ENCODE results near the gene UCN2. TPM values are rescaled to one million over a fixed set of nuclear protein-coding genes. Genes with fewer than 3 reads are reported as not detected.

UCN2 gene
- total RNA-seq, 4 donors from 2014 or later: 4.8 to 9.8 (median 6.2) TPM

DNA sequence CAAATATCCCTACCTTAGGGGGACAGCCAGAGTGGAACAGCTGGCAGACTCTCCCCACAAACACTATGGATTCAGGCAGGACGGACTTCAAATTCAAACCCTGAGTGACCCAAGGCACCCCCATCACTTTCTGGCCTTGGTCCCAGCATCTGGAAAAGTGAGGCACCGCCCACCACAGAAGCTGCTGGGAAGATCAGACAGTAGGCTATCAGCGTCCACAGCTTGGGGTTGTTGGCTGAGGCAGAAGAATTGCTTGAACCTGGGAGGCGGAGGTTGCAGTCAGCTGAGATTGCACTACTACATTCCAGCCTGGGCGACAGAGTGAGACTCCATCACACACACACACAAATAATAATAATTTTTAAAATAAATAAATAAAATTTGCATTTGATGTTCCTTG lies 15.5 kb downstream of the UCN2 start:
- 73 to 85% methylated on average over 5 of the region's 5 CpGs for WGBS, 2 donors
- intact Hi-C loops (cut with DNase I; ENCODE audit: low total_unique reads): loop anchor here (10.0 kb wide), 1 partner anchor 83 kb away; a partner anchor contains a TSS
- no peak overlapping the region for H3K4me3 ChIP-seq (ENCODE audit: low read depth, poor library complexity, severe bottlenecking)
- TF ChIP-seq POLR2A (IDR thresholded peaks at IDR 0.05) (no peak), CTCF (IDR thresholded peaks at IDR 0.05) (no peak)
- no peak for DNase-seq (ENCODE audit: low spot score in 2 of 2)

DNA sequence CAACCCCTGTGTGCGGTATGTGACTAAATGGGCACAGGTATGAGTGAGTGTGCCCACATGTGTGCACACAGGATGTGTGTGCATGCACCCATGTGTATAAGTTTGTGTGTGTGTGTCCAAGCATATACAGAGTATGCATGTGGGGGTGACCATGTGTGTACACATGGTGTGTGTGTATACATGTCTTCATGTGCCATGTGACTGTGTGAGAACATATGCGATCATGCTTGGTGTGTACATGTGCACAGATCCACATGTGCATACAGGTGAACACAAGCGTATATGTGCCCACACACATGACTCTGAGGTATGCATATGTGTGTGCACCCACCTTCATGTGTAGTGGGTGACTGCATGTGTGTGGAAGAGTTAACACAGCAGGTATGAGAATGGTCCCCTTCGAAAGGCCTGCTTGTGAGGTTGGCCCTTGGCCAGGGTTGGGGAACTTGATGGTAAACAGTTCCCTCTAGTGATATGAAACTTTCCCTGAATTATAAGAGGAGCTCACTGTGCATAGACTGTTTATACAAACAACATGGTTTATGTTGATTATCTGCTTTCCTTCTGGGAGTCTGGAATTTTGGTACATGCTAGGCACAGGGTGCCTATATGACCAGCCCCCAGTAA lies 17.3 kb downstream of the UCN2 start:
- no peak overlapping the region for H3K4me3 ChIP-seq (ENCODE audit: low read depth, poor library complexity, severe bottlenecking)
- TF ChIP-seq POLR2A (IDR thresholded peaks at IDR 0.05) (no peak), CTCF (IDR thresholded peaks at IDR 0.05) (no peak)
- intact Hi-C loops (cut with DNase I; ENCODE audit: low total_unique reads): loop anchor here (1.0 to 10.0 kb wide), 2 partner anchors 33 to 82 kb away; a partner anchor contains a TSS
- DNase-seq (ENCODE audit: low spot score in 2 of 2): no peak
- WGBS, 2 donors: 70 to 72% methylated on average over 4 of the region's 4 CpGs

DNA sequence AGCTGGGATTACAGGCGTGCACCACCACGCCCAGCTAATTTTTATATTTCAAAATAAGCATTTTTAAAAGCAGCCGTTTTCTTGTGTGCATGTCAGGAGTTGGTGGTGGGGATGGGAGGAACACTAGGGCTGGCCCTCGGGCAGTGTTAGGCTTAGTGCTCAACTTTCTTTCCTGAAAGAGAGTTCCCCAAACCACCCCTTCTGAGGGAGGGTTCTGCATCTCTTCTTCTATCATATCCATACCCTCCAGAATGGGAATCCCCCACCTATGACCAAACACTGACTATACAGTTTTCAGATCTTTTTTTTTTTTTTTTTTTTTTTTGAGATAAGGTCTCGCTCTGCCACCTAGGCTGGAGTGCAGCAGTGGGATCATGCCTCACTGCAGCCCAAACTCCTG lies 19.4 kb downstream of the UCN2 start:
- intact Hi-C loops (cut with DNase I; ENCODE audit: low total_unique reads): loop anchor here (10.0 kb wide), 1 partner anchor 79 kb away; a partner anchor contains a TSS
- H3K4me3 ChIP-seq (ENCODE audit: low read depth, poor library complexity, severe bottlenecking): no peak overlapping the region
- no peak for TF ChIP-seq CTCF (IDR thresholded peaks at IDR 0.05)
- no peak for TF ChIP-seq POLR2A (IDR thresholded peaks at IDR 0.05)
- WGBS, 2 donors: 82 to 86% methylated on average over 5 of the region's 5 CpGs
- no peak for DNase-seq (ENCODE audit: low spot score in 2 of 2)

DNA sequence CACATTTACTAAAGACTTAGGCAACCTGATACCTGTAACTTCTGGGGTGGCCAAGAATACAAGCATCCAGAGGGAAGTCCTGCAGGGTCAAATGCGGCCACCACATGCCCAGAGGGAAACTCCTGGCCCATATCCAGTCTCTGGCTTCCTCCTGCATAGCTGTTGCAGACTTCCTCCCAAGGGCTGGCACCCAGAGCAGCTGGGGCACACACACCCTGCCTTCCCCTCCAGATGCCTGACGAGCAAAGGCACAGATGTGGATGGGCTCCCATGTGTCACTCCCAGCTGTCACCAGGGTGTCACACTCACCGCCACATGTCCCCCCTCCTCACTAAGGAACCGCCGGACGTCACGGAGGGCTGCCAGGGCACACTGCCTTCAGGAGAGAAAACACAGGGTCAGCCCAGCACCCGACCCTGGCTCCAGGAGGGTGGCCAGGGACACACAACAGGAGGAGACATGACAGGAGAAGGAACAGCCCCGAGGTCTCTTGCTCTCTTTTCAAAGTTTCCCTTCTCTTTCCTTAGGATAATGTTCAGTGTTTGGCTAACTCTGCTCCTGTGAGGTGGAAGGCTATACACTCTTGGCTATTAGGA lies 20.2 kb downstream of the UCN2 start:
- no peak for TF ChIP-seq POLR2A (IDR thresholded peaks at IDR 0.05)
- TF ChIP-seq CTCF (IDR thresholded peaks at IDR 0.05): no peak
- intact Hi-C loops (cut with DNase I; ENCODE audit: low total_unique reads): loop anchor here (10.0 kb wide), 1 partner anchor 79 kb away; a partner anchor contains a TSS
- 46 to 69% methylated on average over 4 to 7 of the region's 9 CpGs for WGBS, 2 donors
- no peak for DNase-seq (ENCODE audit: low spot score in 2 of 2)
- no peak overlapping the region for H3K4me3 ChIP-seq (ENCODE audit: low read depth, poor library complexity, severe bottlenecking)

GRCh38 chr3:48538451-48538850 lies 25.1 kb downstream of the UCN2 start:
- TF ChIP-seq POLR2A (IDR thresholded peaks at IDR 0.05) (no peak), CTCF (IDR thresholded peaks at IDR 0.05) (no peak)
- no peak for DNase-seq (ENCODE audit: low spot score in 2 of 2)
- WGBS, 2 donors: 92% methylated on average over 12 of the region's 12 CpGs
- no peak overlapping the region for H3K4me3 ChIP-seq (ENCODE audit: low read depth, poor library complexity, severe bottlenecking)
- intact Hi-C loops (cut with DNase I; ENCODE audit: low total_unique reads): no loop called here
